HG02623 (cell line): ENCODE data around the gene CNKSR1.

ENCODE experiments used
- ATAC-seq: cut with Tn5 transposase; IDR thresholded peaks from one replicate; pipeline ENCODE4 v1.9.1; 2021; ENCODE audit warnings: moderate library complexity; ENCODE audit not compliant: unreplicated experiment

Gene CNKSR1

GRCh38 chr1:26160527-26161414 is 16.5 kb upstream of the CNKSR1 start:
- ATAC-seq = no peak

DNA sequence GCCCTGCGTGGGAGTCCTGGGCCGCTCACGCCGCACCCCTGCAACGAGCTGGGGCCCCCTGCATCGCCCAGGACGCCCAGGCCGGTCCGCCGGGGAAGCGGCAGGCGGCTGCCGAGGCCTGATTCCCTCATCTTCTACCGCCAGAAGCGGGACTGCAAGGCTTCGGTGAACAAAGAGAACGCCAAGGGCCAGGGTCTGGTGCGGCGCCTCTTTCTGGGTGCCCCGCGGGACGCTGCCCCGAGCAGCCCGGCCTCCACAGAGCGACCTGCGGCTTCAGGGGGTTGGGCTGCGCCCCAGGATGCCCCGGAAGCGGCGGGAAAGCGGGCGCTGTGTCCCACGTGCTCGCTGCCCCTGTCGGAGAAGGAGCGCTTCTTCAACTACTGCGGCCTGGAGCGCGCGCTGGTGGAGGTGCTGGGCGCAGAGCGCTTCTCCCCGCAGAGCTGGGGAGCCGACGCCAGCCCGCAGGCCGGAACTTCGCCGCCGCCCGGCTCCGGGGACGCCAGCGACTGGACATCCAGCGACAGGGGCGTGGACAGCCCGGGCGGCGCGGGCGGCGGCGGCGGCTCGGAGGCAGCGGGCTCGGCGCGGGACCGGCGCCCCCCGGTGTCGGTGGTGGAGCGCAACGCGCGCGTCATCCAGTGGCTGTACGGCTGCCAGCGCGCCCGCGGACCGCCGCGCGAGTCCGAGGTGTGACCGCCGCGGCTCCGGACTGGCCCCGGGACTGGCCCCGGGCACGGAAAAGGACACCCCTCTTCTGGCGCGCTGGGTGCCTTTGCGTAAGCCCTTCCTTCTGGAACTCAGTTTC is 15.7 kb upstream of the CNKSR1 start:
- ATAC-seq = no peak

DNA sequence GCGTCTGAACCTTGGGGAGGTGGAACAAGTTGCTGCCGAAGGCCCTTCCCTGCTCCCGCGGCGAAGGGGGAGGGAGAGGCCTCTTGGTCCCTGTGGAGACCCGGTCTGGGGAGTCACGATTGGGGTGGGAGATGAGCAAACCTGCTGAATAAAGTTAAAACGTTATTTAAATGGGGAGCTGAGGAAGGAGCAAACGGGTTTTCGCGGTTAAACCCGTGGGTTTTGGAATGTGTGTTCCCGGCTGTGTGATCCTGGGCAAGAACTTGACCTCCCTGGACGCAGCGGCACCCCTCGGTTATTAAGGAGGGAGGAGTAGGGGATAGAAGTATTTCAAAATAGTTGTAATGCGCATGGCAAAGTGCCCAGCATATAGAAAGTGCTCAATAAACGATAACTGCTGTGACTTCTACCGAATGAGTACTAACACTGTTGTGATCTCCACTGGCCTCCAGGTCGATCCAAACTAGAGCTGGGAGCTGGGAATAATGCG is 15.0 kb upstream of the CNKSR1 start:
- ATAC-seq = no peak

DNA sequence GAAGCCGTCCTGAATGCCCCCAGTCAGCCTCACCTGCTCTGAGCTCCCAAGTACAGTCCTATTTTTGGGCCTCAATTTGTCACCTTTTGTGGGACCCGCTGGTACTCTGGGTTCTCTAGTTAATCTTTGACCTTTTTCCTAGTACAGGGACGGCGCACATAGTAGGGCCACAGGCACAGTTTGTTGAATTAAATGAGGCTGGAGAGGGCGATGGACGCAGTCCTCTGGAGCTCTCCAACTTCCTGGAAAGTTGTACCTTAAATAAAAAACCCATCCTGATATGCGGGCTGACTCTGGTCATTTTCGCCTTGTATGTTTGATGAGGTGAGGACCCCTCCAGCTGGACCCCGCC is 13.6 kb upstream of the CNKSR1 start:
- no peak for ATAC-seq

GRCh38 chr1:26164036-26164860 is 13.0 kb upstream of the CNKSR1 start:
- no peak for ATAC-seq

GRCh38 chr1:26164861-26165842 is 12.1 kb upstream of the CNKSR1 start:
- ATAC-seq = no peak

- no peak for ATAC-seq
Observed at GRCh38 chr1:26166719-26167281, 10.5 kb upstream of the CNKSR1 start.

GRCh38 chr1:26168410-26169197 is 8.7 kb upstream of the CNKSR1 start, which contains the start of gene C1orf232:
Gene C1orf232, minus strand, starts transcription at chr1:26168963. Its CDS starts 464 bp downstream, at chr1:26168499.
- ATAC-seq = no peak

GRCh38 chr1:26169198-26169554 is 8.1 kb upstream of the CNKSR1 start:
- ATAC-seq = no peak

- ATAC-seq = peak; percentile 93
Observed at GRCh38 chr1:26169669-26170471, 7.4 kb upstream of the CNKSR1 start, which contains the start of gene ZNF593. Gene ZNF593, plus strand, starts transcription at chr1:26169908. Its CDS starts 76 bp downstream, at chr1:26169984.

DNA sequence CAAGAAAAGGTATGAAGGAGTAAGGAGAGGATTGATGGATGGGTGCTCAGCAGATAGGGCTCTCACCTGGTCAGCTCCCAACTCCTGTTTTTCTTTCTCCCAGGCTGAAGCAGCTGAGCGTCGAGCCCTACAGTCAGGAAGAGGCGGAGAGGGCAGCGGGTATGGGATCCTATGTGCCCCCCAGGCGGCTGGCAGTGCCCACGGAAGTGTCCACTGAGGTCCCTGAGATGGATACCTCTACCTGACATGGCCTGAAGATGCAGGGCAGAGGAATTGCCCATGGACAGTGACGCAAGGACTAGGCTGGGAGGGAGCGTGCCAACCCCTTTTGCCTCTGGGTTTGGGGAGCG is 6.8 kb upstream of the CNKSR1 start:
- ATAC-seq = no peak

GRCh38 chr1:26171084-26172072 is 5.9 kb upstream of the CNKSR1 start, which contains the start of gene ZNF593OS:
Gene ZNF593OS, minus strand, starts transcription at chr1:26171832. Its CDS starts 171 bp downstream, at chr1:26171661.
- no peak for ATAC-seq

- no peak for ATAC-seq
Observed at GRCh38 chr1:26175346-26175745, 1.9 kb upstream of the CNKSR1 start.

DNA sequence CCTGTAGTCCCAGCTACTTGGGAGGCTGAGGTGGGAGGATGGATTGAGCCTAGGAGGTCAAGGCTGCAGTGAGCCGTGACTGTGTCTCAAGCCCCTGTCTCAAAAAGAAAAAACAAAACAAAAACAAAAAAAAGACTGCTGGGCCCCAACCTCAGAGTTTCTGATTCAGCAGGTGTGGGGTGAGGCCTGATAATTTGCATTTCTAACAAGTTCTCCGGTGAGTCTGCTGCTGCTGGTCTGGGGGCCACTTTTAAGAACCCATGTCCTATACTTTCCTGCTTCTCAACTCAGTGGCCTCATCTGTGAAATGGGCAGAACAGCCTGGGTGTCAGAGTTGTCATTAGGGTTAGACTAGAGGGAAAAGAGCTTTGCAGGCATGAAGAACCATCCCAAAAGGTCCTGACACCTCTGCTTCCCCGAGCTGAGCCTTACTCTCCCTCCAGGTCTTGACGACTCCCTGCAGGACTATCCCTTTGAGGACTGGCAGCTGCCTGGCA is 2.8 kb downstream of the CNKSR1 start:
- ATAC-seq = no peak

GRCh38 chr1:26181586-26182382 is 4.5 kb downstream of the CNKSR1 start:
- no peak for ATAC-seq

- no peak for ATAC-seq
Observed at GRCh38 chr1:26182383-26182696, 5.0 kb downstream of the CNKSR1 start.
